A549 treated with RU486 at 1 μM for 4 hours (cell line): ENCODE measurements around the gene OR11G2. TPM values are rescaled to one million over a fixed set of nuclear protein-coding genes. Genes with fewer than 3 reads are reported as not detected.

Source experiments
- total RNA-seq: library from RNA; stranded (reverse); fragments of 200-300 nt; extraction: Qiagen RNA extraction; gene quantifications from 5 replicates; pipeline ENCODE4 v1.2.3, GENCODE V29; 2022; ENCODE audit warnings: low read depth

The OR11G2 gene, protein sequence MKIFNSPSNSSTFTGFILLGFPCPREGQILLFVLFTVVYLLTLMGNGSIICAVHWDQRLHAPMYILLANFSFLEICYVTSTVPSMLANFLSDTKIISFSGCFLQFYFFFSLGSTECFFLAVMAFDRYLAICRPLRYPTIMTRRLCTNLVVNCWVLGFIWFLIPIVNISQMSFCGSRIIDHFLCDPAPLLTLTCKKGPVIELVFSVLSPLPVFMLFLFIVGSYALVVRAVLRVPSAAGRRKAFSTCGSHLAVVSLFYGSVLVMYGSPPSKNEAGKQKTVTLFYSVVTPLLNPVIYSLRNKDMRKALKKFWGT
- not detected in 5 replicates for total RNA-seq

DNA sequence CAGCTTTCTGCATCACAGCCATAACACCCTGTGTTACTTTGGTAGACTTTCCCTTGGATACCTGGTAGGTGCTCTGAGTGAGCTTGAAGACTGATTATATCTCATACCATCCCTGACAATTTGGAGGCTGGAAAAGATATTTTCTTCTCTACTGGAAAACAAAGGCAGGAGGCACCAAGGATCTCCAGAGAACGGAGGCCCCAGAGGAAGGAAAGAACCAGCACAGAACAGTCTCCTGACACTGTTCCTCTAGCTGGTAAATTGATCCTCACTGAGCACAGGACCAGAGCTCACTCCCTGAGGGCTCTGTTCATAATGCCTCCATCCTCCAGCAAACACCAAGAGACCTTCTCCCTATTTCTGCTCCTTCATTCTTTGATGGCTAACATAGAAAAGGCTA, at the start of gene OR11G2:
Gene OR11G2, plus strand, starts transcription at position 301 of the 400 bp plus-strand sequence. CDS start 6,542 bp downstream, outside the sequence.

DNA sequence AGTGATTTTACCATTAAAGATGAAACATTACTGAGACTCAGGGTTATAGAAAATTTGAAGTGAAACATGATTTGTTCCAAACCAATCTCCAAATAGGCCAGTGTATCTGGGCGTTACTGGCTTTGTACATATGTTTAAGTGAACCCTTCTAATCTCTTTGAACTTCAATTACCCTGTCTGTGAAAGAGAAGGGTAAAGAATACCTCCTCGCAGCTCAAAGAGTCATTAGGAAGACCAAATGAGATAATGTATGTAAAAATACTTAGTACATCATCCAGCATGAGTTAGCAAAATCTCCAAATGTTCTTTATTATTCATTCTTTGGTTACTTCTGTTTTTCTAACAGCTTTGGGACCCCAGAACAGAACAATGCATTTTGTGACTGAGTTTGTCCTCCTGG, 32.7 kb downstream of the OR11G2 start, which contains the start of gene OR11H6:
Gene OR11H6, plus strand, starts transcription at position 301 of the 400 bp plus-strand sequence. Its CDS starts 0 bp downstream, at position 301.

DNA sequence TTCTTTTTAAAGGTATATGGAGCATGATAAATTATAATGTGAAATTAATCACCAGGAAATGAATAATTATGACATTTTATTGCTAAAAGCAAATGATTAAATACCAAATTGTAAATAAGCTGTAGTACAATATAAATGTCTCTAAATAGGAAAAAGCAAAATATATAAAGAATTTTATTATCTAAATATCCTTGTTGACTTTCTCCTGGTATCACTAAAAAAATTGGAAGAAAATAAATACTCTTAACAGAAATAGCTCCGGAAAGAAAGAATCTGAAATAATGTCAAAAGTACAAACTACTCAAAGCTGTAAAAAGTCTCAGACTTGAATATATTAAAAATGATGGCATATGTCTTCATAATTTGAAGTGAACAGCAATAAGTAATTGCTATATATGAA, 38.0 kb downstream of the OR11G2 start, which contains the start of gene OR11H7:
Gene OR11H7, plus strand, starts transcription at position 301 of the 400 bp plus-strand sequence.

Other genes with a start within 250 kb of the OR11G2 start
- gene OR4K15, start 215.3 kb upstream of the OR11G2 start, total RNA-seq, result not detected in 5 replicates
- not detected in 5 replicates for gene OR4Q2, start 188.7 kb upstream of the OR11G2 start, total RNA-seq
- not detected in 5 replicates for gene OR4K14, start 171.6 kb upstream of the OR11G2 start, total RNA-seq
- not detected in 5 replicates for gene OR4K13, start 154.9 kb upstream of the OR11G2 start, total RNA-seq
- not detected in 5 replicates for gene OR4L1, start 130.9 kb upstream of the OR11G2 start, total RNA-seq
- gene OR4K17, start 80.2 kb upstream of the OR11G2 start, total RNA-seq, result not detected in 5 replicates
- gene OR4N5, start 52.1 kb upstream of the OR11G2 start, total RNA-seq, result not detected in 5 replicates
- gene OR11H6, start 32.8 kb downstream of the OR11G2 start, total RNA-seq, result not detected in 5 replicates
- not detected in 5 replicates for gene OR11H7, start 38.1 kb downstream of the OR11G2 start, total RNA-seq
- not detected in 5 replicates for gene OR11H4, start 48.4 kb downstream of the OR11G2 start, total RNA-seq
- gene TTC5, start 115.1 kb downstream of the OR11G2 start, total RNA-seq, result 18.3 to 25.0 TPM (median 20.4 TPM) in 5 replicates
- gene CCNB1IP1, start 142.4 kb downstream of the OR11G2 start, total RNA-seq, result 38.7 to 52.9 TPM (median 41.0 TPM) in 5 replicates
- gene PARP2, start 152.7 kb downstream of the OR11G2 start, total RNA-seq, result 19.5 to 25.9 TPM (median 22.4 TPM) in 5 replicates
- 8.4 to 11.0 TPM (median 9.8 TPM) in 5 replicates for gene TEP1, start 222.6 kb downstream of the OR11G2 start, total RNA-seq
- not detected in 5 replicates for gene KLHL33, start 245.3 kb downstream of the OR11G2 start, total RNA-seq